ENCODE results near the gene DSE. TPM values are rescaled to one million over a fixed set of nuclear protein-coding genes. Genes with fewer than 3 reads are reported as not detected.
"Not testable (repeated sequence)": the region's sequence is repeated elsewhere in the genome, so short reads cannot be mapped to it uniquely, and the experiment has no call there.

The DSE gene
- total RNA-seq, 1 experiment from 2014 or later, result 5.4 TPM

- CTCF ChIA-PET, ATAC-seq: not testable (repeated sequence)
Measured at GRCh38 chr6:116325634-116326132, 45.1 kb upstream of the DSE start.

GRCh38 chr6:116326181-116326671 lies 44.5 kb upstream of the DSE start:
- ChIA-PET CTCF (no interaction called here), POLR2A (no interaction called here)
- H3K4me1 ChIP-seq (ENCODE audit: control insufficient read depth, insufficient read depth, low read length), result no peaks in the 10 kb centered on the region
- DNase-seq (ENCODE audit: low read depth, low spot score), result no peak
- no peak for TF ChIP-seq POLR2AphosphoS5 (IDR thresholded peaks at IDR 0.05; ENCODE audit: low read depth, low read length)
- TF ChIP-seq REST (IDR thresholded peaks at IDR 0.05; ENCODE audit: insufficient read depth in 1 of 2, low read depth in 2 of 2, low read length in 1 of 2), result no peak
- TF ChIP-seq TCF7L2 (IDR thresholded peaks at IDR 0.05; ENCODE audit: low read depth, low read length), result no peak
- no peak for TF ChIP-seq CTCF (IDR thresholded peaks at IDR 0.05)
- no peak for TF ChIP-seq SIN3A (IDR thresholded peaks at IDR 0.05; ENCODE audit: borderline replicate concordance, insufficient read depth, low read depth, low read length)
- ATAC-seq, result no peak
- no peaks in the 10 kb centered on the region for H3K36me3 ChIP-seq (ENCODE audit: control insufficient read depth, insufficient read depth, low read length)
- no peak overlapping the region for H3K4me3 ChIP-seq (ENCODE audit: low read depth in 2 of 2, low read length in 2 of 2)
- H3K27ac ChIP-seq (ENCODE audit: low read length), result no peak overlapping the region
- no peaks in the 10 kb centered on the region for H3K9me3 ChIP-seq (ENCODE audit: control insufficient read depth, insufficient read depth, low read depth, low read length)
- in situ Hi-C loops (cut with HindIII; ENCODE audit: low pct_unique_long_range_greater_than_20kb, low sequenced_read_pairs) (no loop called here), intact Hi-C loops (cut with micrococcal nuclease; ENCODE audit: unreplicated experiment) (no loop called here)
- BruUV-seq (replicated peaks), result no TSS peak
- H3K27me3 ChIP-seq (ENCODE audit: control insufficient read depth, insufficient read depth, low read length), result no peaks in the 10 kb centered on the region

More at GRCh38 chr6:116325634-116326132, 45.1 kb upstream of the DSE start:
- H3K27me3 ChIP-seq (ENCODE audit: control insufficient read depth, insufficient read depth, low read length); H3K4me1 ChIP-seq (ENCODE audit: control insufficient read depth, insufficient read depth, low read length); BruUV-seq (replicated peaks); H3K27ac ChIP-seq (ENCODE audit: low read length); in situ Hi-C loops (cut with HindIII; ENCODE audit: low pct_unique_long_range_greater_than_20kb, low sequenced_read_pairs); intact Hi-C loops (cut with micrococcal nuclease; ENCODE audit: unreplicated experiment); H3K36me3 ChIP-seq (ENCODE audit: control insufficient read depth, insufficient read depth, low read length); H3K9me3 ChIP-seq (ENCODE audit: control insufficient read depth, insufficient read depth, low read depth, low read length); POLR2A ChIA-PET; H3K4me3 ChIP-seq (ENCODE audit: low read depth in 2 of 2, low read length in 2 of 2); DNase-seq (ENCODE audit: low read depth, low spot score): not testable (repeated sequence)

GRCh38 chr6:116326996-116327395 lies 43.8 kb upstream of the DSE start:
- in situ Hi-C loops (cut with HindIII; ENCODE audit: low pct_unique_long_range_greater_than_20kb, low sequenced_read_pairs) (no loop called here), intact Hi-C loops (cut with micrococcal nuclease; ENCODE audit: unreplicated experiment) (no loop called here)
- Histone ChIP-seq H3K36me3 (ENCODE audit: control insufficient read depth, insufficient read depth, low read length) (no peaks in the 10 kb centered on the region), H3K27me3 (ENCODE audit: control insufficient read depth, insufficient read depth, low read length) (no peaks in the 10 kb centered on the region), H3K4me1 (ENCODE audit: control insufficient read depth, insufficient read depth, low read length) (no peaks in the 10 kb centered on the region), H3K9me3 (ENCODE audit: control insufficient read depth, insufficient read depth, low read depth, low read length) (no peaks in the 10 kb centered on the region), H3K4me3 (ENCODE audit: low read depth in 2 of 2, low read length in 2 of 2) (no peak overlapping the region), H3K27ac (ENCODE audit: low read length) (no peak overlapping the region)
- ATAC-seq (no peak), DNase-seq (ENCODE audit: low read depth, low spot score) (no peak)
- BruUV-seq (replicated peaks), result no TSS peak
- CTCF ChIA-PET, result no interaction called here
- no peak for TF ChIP-seq REST (IDR thresholded peaks at IDR 0.05; ENCODE audit: insufficient read depth in 1 of 2, low read depth in 2 of 2, low read length in 1 of 2)
- no peak for TF ChIP-seq TCF7L2 (IDR thresholded peaks at IDR 0.05; ENCODE audit: low read depth, low read length)
- TF ChIP-seq POLR2AphosphoS5 (IDR thresholded peaks at IDR 0.05; ENCODE audit: low read depth, low read length), result no peak
- no peak for TF ChIP-seq CTCF (IDR thresholded peaks at IDR 0.05)
- TF ChIP-seq SIN3A (IDR thresholded peaks at IDR 0.05; ENCODE audit: borderline replicate concordance, insufficient read depth, low read depth, low read length), result no peak
- POLR2A ChIA-PET, result no interaction called here

Measured in Panc1 (cell line).